HUES48 (cell line): ENCODE measurements around the gene ANKRD11.

Experiments
- H3K27ac ChIP-seq: one replicate; pipeline ENCODE4 v1.7.0; 2013; ENCODE audit warnings: low read depth, low read length, inconsistent platforms
- H3K27me3 ChIP-seq: 2 replicates; pipeline ENCODE4 v1.6.1; 2013; ENCODE audit warnings: mild to moderate bottlenecking, low read length; ENCODE audit not compliant: control insufficient read depth, insufficient read depth
- H3K36me3 ChIP-seq: 2 replicates; pipeline ENCODE4 v1.6.1; 2013; ENCODE audit warnings: low read length; ENCODE audit not compliant: control insufficient read depth, insufficient read depth
- H3K4me1 ChIP-seq: 2 replicates; pipeline ENCODE4 v1.6.1; 2013; ENCODE audit warnings: mild to moderate bottlenecking, low read length; ENCODE audit not compliant: control insufficient read depth, insufficient read depth
- H3K4me3 ChIP-seq: 2 replicates; pipeline ENCODE4 v1.5.1; 2013; ENCODE audit warnings: mild to moderate bottlenecking, low read depth, low read length
- H3K9ac ChIP-seq: 2 replicates; pipeline ENCODE4 v1.6.1; 2013; ENCODE audit warnings: mild to moderate bottlenecking, low read depth, low read length, moderate library complexity
- H3K9me3 ChIP-seq: 2 replicates; pipeline ENCODE4 v1.6.1; 2013; ENCODE audit warnings: low read length; ENCODE audit not compliant: control insufficient read depth, insufficient read depth

Gene ANKRD11

DNA sequence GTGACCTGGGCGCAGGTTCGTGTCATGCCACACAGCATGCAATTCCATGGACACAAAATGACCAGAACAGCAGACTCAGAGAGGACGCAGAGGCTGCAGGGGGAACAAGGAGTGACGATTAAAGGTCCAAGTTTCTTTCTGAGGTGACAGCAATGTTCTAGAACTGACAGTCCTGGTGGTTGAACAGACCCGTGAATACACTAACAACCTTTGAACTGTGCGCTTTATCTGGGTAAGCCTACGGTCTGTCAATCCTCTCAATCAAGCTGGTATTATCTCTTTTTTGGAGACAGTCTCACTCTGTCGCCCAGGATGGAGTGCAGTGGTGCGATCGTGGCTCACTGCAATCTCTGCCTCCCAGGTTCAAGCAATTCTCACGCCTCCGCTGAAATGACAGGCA is 138.7 kb downstream of the ANKRD11 start:
- H3K9me3 ChIP-seq: no peaks in the 10 kb centered on the region
- no peaks in the 10 kb centered on the region for H3K36me3 ChIP-seq
- H3K27ac ChIP-seq: no peak overlapping the region
- no peak overlapping the region for H3K4me3 ChIP-seq
- H3K4me1 ChIP-seq: peaks cover 15% of the 10 kb centered on the region
- H3K9ac ChIP-seq: no peak overlapping the region
- H3K27me3 ChIP-seq: no peaks in the 10 kb centered on the region

DNA sequence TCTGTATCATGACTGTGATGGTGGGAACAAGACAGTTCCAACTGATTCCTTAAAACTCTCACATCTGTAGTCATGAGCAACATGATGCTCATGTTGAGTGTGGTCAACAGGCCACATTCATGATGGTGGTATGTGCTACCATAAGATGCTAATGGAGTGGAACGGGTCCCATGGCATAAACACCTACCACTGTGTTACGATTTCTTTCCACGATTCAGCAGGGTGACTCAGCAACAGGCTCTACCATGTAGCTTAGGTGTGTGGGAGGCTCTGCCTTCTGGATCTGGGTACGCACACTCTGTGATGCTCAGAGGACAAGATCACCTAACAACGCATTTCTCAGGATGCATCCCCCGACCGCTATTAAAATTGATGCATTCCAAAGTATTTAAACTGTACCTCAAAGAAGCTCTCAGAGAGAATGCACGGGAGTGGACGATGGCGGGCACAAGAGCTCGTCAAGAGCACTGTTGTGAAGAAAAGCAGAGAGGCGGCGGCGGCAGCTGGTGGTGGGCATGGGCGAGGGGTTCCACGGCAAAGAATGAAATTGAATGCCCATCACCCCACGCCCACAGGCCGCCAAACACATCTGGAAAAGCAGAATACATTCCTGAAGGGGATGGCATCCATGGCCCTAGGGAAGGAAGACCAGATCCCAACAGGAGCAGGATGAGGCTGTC is 139.5 kb downstream of the ANKRD11 start:
- no peaks in the 10 kb centered on the region for H3K27me3 ChIP-seq
- H3K27ac ChIP-seq: no peak overlapping the region
- no peaks in the 10 kb centered on the region for H3K9me3 ChIP-seq
- no peak overlapping the region for H3K4me3 ChIP-seq
- peaks cover 22% of the 10 kb centered on the region for H3K4me1 ChIP-seq
- no peaks in the 10 kb centered on the region for H3K36me3 ChIP-seq
- no peak overlapping the region for H3K9ac ChIP-seq

DNA sequence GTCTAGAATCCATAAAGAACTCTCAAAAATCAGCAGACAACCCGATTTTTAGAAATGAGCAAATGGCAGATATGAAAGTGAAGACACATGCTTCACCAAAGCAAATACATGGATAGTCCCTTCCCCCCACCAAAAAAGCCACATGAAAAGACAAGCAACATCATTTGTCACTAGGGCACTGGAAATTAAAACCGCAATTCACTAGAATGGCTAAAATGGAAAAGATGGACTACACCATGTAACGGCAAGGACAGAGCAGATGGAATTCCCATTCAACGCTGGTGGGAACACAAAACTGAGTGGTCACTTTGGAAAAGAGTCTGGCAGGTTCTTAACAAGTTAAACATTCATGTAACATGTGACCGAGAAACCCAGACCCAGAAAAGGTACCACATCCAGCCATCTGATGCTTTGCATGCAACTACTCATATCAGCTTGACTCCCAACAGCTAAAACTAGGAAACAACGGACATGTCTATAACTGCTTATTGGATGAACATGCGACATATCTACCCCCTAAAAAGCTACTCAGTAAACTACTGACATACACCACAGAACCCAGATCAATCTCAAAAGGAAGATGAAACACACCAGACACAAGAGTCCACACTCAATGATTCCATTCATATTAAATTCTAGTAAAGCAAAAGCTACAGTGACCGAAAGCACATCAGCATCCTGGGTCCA is 140.3 kb downstream of the ANKRD11 start:
- no peaks in the 10 kb centered on the region for H3K9me3 ChIP-seq
- peaks cover 28% of the 10 kb centered on the region for H3K4me1 ChIP-seq
- H3K27ac ChIP-seq: no peak overlapping the region
- H3K4me3 ChIP-seq: no peak overlapping the region
- H3K9ac ChIP-seq: no peak overlapping the region
- H3K36me3 ChIP-seq: no peaks in the 10 kb centered on the region
- no peaks in the 10 kb centered on the region for H3K27me3 ChIP-seq

DNA sequence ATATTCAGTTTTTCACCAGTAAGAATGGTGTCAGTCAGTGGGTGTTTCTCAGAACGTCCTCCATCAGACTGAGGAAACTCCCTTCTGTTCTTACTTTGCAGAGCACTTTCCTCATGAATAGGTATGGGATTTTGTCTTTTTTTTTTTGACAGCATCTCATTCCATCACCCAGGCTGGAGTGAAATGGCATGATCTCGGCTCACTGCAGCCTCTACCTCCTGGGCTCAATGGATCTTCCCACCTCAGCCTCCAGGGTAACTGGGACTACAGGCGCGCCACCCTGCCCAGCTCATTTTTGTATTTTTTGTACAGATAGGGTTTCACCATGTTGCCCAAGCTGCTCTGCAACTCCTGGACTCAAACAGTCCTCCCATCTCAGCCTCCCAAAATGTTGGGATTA is 142.6 kb downstream of the ANKRD11 start:
- H3K9ac ChIP-seq: no peak overlapping the region
- no peaks in the 10 kb centered on the region for H3K9me3 ChIP-seq
- H3K4me3 ChIP-seq: no peak overlapping the region
- H3K4me1 ChIP-seq: peaks cover 37% of the 10 kb centered on the region
- no peaks in the 10 kb centered on the region for H3K27me3 ChIP-seq
- H3K27ac ChIP-seq: no peak overlapping the region
- H3K36me3 ChIP-seq: no peaks in the 10 kb centered on the region

DNA sequence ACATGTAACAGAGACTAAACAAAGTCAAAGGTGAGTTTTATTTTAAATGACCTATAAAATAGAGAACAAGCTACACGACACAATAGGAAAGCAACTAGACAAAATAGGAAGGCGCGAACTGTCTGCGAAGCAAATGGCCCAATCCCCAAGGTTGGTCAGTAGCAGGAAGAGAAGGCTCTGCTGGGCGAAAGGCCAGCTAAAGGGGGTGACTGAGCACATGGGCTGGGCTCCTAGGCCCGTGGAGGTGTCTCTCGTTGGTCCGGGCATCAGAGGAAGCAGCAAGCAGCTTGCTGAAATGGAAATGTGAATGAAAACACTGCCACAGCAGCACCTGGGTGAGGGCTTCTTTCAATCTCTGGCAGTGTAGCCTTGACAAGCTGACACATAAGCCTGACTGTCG is 143.5 kb downstream of the ANKRD11 start:
- Histone ChIP-seq H3K9me3 (no peaks in the 10 kb centered on the region), H3K36me3 (no peaks in the 10 kb centered on the region), H3K4me1 (peaks cover 32% of the 10 kb centered on the region), H3K9ac (no peak overlapping the region), H3K4me3 (no peak overlapping the region), H3K27ac (no peak overlapping the region), H3K27me3 (no peaks in the 10 kb centered on the region)

DNA sequence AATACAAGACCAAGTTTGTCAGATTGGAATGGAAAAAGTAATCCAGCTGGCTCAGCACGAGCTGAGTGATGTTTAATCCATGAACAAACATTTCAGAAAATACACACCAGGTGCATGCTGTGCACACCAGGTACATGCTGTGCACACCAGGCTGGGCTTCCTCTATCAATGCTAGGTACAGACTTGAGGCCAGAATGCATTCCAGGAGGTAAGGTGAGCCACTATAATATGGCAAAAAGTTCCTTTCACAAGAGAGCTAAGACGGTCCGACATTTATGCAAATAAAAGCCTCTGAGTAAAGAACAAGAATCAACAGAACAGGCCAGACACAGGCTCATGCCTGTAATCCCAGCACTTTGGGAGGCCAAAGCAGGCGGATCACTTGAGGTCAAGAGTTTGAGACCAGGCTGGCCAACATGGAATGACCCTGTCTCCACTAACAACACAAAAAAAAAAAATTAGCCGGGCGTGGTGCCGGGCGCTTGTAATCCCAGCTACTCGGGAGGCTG is 144.7 kb downstream of the ANKRD11 start:
- no peak overlapping the region for H3K9ac ChIP-seq
- no peak overlapping the region for H3K4me3 ChIP-seq
- H3K27me3 ChIP-seq: no peaks in the 10 kb centered on the region
- H3K9me3 ChIP-seq: no peaks in the 10 kb centered on the region
- no peak overlapping the region for H3K27ac ChIP-seq
- peaks cover 32% of the 10 kb centered on the region for H3K4me1 ChIP-seq
- H3K36me3 ChIP-seq: no peaks in the 10 kb centered on the region

DNA sequence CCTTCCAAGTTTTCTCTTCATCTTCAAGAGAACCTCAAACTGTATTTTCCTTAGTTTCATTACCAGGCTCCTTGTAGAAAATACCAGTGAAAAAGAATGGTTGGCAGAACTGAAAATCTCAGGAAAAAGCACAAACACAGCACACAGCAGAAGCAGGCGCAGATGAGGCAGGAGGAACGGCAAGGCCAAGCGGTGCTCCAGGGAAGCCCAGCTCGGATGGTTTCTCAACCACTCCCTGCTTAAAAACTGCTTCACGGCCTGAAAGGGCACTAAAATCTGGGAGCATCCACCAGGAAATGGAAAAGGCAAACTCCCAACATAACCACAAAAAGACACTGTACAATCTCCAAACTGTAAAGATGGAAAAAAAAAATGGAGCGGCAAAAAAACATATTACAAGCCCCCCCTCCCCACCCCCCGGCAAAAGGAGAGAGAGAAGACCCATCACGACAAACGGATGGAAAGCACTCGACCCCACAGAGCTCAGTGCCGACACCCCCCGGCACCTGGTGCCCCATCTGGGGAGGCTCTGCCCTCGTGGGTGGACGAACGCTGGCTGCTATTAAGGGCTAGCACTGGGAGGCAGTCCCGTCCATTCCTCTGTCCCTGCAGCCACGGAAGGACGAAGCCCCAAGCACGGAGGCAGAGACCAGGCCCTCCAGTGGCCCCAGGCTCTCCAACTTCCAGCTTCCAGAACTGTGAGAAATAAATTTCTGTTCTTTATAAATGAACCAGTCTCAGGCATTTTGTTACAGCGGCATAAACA is 145.3 kb downstream of the ANKRD11 start:
- Histone ChIP-seq H3K4me1 (peaks cover 32% of the 10 kb centered on the region), H3K9ac (no peak overlapping the region), H3K9me3 (no peaks in the 10 kb centered on the region), H3K4me3 (no peak overlapping the region), H3K27me3 (no peaks in the 10 kb centered on the region), H3K27ac (no peak overlapping the region), H3K36me3 (no peaks in the 10 kb centered on the region)

DNA sequence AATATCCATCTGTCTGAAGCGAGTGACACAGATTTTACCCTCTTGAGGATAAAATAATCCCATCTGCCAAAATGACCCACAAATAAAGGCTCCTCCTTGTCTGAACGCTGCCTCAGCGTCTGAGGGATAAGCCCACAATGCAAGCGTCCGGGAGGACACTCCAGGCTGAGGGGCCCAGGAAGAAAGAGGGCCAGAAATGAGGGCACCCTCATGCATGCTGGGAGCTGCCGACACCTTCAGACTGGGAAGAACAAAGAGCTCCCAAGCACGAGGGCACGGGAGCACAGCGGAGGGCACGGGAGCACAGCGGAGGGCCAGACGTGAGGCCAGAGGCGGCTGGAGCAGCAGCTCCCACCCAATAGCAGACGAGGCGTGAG is 145.9 kb downstream of the ANKRD11 start:
- Histone ChIP-seq H3K27ac (no peak overlapping the region), H3K4me1 (peaks cover 32% of the 10 kb centered on the region)

DNA sequence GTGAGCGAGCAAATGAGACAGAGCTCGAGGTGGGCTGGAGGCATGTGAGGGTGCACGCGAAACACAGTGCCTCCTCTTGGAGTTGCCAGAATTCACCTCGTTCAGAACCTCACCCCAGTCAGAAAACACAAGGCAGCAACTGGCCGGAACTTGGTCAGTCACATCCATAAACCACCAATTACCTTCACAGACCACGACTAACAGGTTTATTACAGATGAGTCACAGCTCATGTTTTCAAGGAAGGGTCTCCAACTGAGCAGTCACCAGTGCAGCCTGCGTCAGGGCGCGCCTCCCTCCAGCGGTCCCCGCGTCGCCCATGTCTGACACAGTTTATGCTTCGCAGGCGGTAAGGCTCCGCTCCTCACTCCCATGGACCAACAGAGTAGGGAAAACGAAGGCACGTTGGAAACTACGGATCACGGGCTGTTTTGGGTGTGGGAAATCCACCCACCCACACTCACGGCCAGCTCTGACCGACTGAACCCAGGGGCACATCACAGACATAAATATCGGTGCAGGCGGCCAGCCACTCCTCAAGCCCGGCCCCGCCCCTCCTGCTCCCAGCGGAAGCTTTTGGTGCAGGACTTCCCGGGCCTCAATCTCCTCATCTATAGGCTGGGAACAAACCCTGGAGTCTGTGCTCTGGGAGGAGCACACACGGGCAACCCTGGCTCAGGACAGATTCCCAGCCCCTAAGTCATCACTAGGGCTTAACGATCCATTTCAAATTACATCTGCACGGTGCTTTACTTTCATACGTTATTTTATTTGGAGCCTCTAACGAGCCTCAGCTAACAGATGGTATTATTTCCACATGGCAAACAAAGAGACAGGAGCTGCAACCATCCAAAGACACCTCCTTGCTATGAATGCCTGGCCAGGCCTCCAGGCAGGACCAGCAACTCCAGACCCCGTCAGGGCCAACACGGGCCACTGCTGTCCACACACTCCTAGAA is 146.6 kb downstream of the ANKRD11 start:
- H3K27ac ChIP-seq: no peak overlapping the region
- no peaks in the 10 kb centered on the region for H3K9me3 ChIP-seq
- H3K36me3 ChIP-seq: no peaks in the 10 kb centered on the region
- no peak overlapping the region for H3K4me3 ChIP-seq
- H3K4me1 ChIP-seq: peaks cover 32% of the 10 kb centered on the region
- no peak overlapping the region for H3K9ac ChIP-seq
- no peaks in the 10 kb centered on the region for H3K27me3 ChIP-seq

More for the DNA sequence above, 145.9 kb downstream of the ANKRD11 start:
- no peak overlapping the region for H3K4me3 ChIP-seq
- no peaks in the 10 kb centered on the region for H3K9me3 ChIP-seq
- H3K36me3 ChIP-seq: no peaks in the 10 kb centered on the region
- no peaks in the 10 kb centered on the region for H3K27me3 ChIP-seq
- H3K9ac ChIP-seq: no peak overlapping the region
